ENCODE data around the gene CORO2B. TPM values are rescaled to one million over a fixed set of nuclear protein-coding genes. Genes with fewer than 3 reads are reported as not detected.
"Not testable (repeated sequence)": the region's sequence is repeated elsewhere in the genome, so short reads cannot be mapped to it uniquely, and the experiment has no call there.

The CORO2B gene
- total RNA-seq, 6 experiments from 2014 or later: 9.3 to 11.0 (median 9.9) TPM

GRCh38 chr15:68644996-68645395, 66.2 kb downstream of the CORO2B start:
- Mint-ChIP-seq H3K36me3 (ENCODE audit: low read depth) (no peaks in the 10 kb centered on the region), H3K27me3 (ENCODE audit: insufficient read depth) (no peaks in the 10 kb centered on the region; the same call in none of the 2 replicates), H3K4me3 (no peak overlapping the region)

GRCh38 chr15:68646156-68646555, 67.4 kb downstream of the CORO2B start:
- Mint-ChIP-seq H3K27ac (no peak overlapping the region), H3K9me3 (no peaks in the 10 kb centered on the region), H3K27me3 (ENCODE audit: insufficient read depth) (no peaks in the 10 kb centered on the region; the same call in none of the 2 replicates), H3K36me3 (ENCODE audit: low read depth) (no peaks in the 10 kb centered on the region), H3K4me1 (ENCODE audit: low read depth) (peaks cover 37% of the 10 kb centered on the region), H3K4me3 (no peak overlapping the region)
- no peak for TF ChIP-seq CTCF (IDR thresholded peaks at IDR 0.05)
- no peak for DNase-seq

More at GRCh38 chr15:68644996-68645395, 66.2 kb downstream of the CORO2B start:
- Mint-ChIP-seq H3K9me3 (no peaks in the 10 kb centered on the region), H3K4me1 (ENCODE audit: low read depth) (peaks cover 48% of the 10 kb centered on the region), H3K27ac (peak overlapping the region; percentile 82)
- no peak for DNase-seq
- no peak for TF ChIP-seq CTCF (IDR thresholded peaks at IDR 0.05)

- no peak for DNase-seq
- Mint-ChIP-seq H3K27me3 (ENCODE audit: insufficient read depth) (peaks cover 2% of the 10 kb centered on the region), H3K36me3 (ENCODE audit: low read depth) (no peaks in the 10 kb centered on the region), H3K4me3 (no peak overlapping the region), H3K4me1 (ENCODE audit: low read depth) (peaks cover 36% of the 10 kb centered on the region), H3K27ac (no peak overlapping the region), H3K9me3 (no peaks in the 10 kb centered on the region)
- no peak for TF ChIP-seq CTCF (IDR thresholded peaks at IDR 0.05)
These were observed 67.9 kb downstream of the CORO2B start for GRCh38 chr15:68646696-68647095.

GRCh38 chr15:68647361-68647760, 68.6 kb downstream of the CORO2B start:
- H3K36me3 Mint-ChIP-seq (ENCODE audit: low read depth); DNase-seq; H3K27ac Mint-ChIP-seq; H3K4me3 Mint-ChIP-seq; H3K27me3 Mint-ChIP-seq (ENCODE audit: insufficient read depth); H3K9me3 Mint-ChIP-seq: not testable (repeated sequence)
- peaks cover 37% of the 10 kb centered on the region for H3K4me1 Mint-ChIP-seq (ENCODE audit: low read depth)

GRCh38 chr15:68650901-68651709, 72.3 kb downstream of the CORO2B start:
- H3K36me3 Mint-ChIP-seq (ENCODE audit: low read depth): no peaks in the 10 kb centered on the region
- peaks cover 2% of the 10 kb centered on the region; the same call in 1 of the 2 replicates for H3K27me3 Mint-ChIP-seq (ENCODE audit: insufficient read depth)
- H3K9me3 Mint-ChIP-seq: no peaks in the 10 kb centered on the region
- H3K27ac Mint-ChIP-seq: no peak overlapping the region
- peaks cover 13% of the 10 kb centered on the region for H3K4me1 Mint-ChIP-seq (ENCODE audit: low read depth)
- no peak for DNase-seq
- peak; percentile 81 for TF ChIP-seq CTCF (IDR thresholded peaks at IDR 0.05)
- H3K4me3 Mint-ChIP-seq: no peak overlapping the region

GRCh38 chr15:68651916-68652525, 73.2 kb downstream of the CORO2B start:
- DNase-seq: no peak

More at GRCh38 chr15:68651916-68652525, 73.2 kb downstream of the CORO2B start:
- Mint-ChIP-seq H3K9me3 (no peaks in the 10 kb centered on the region), H3K36me3 (ENCODE audit: low read depth) (no peaks in the 10 kb centered on the region), H3K27me3 (ENCODE audit: insufficient read depth) (peaks cover 2% of the 10 kb centered on the region; the same call in 1 of the 2 replicates), H3K4me3 (no peak overlapping the region), H3K4me1 (ENCODE audit: low read depth) (peaks cover 13% of the 10 kb centered on the region), H3K27ac (no peak overlapping the region; the same call in 1 of the 2 replicates)
- no peak for TF ChIP-seq CTCF (IDR thresholded peaks at IDR 0.05)
